Measurements from ENCODE around the gene CASKIN1.
"Not testable (repeated sequence)": the region's sequence is repeated elsewhere in the genome, so short reads cannot be mapped to it uniquely, and the experiment has no call there.

The CASKIN1 gene

DNA sequence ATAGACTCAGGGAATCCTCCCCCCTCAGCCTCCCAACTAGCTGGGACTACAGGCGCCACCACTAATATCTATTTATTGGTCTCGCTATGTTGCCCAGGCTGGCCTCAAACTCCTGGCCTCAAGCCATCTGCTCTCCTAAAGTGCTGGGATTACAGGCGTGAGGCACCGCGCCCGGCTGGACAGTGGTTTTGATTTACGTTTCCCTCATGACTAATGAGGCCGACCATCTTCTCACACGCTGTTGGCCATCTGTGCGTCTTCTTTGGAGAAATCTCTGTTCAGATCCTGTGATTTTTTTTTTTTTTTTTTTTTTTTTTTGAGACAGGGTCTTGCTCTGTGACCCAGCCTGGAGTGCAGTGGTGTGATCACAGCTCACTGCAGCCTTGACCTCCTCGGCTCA, 67.2 kb downstream of the CASKIN1 start:
- DNase-seq = not testable (repeated sequence)

DNA sequence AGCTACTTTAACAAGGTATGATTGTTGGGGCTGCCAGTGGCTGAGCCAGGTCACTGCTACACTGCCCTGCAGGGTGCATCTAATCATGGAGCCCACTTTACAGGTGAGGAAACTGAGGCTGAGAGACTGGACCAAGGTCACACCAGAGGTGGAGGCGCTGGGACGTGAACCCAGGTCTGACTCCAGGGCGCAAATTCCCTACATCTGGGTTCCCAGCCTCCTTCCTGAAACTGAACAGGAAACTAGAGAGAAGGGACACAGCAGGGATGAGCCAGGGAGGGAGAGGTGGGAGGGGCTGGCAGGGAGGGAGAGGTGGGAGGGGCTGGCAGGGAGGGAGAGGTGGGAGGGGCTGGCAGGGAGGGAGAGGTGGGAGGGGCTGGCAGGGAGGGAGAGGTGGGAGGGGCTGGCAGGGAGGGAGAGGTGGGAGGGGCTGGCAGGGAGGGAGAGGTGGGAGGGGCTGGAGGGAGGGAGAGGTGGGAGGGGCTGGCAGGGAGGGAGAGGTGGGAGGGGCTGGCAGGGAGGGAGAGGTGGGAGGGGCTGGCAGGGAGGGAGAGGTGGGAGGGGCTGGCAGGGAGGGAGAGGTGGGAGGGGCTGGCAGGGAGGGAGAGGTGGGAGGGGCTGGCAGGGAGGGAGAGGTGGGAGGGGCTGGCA, 68.7 kb downstream of the CASKIN1 start:
- DNase-seq = not testable (repeated sequence)
